ENCODE measurements around the gene GTF2F1.

- TF ChIP-seq CTCF (IDR thresholded peaks at IDR 0.05) (no peak), POLR2A (IDR thresholded peaks at IDR 0.05) (no peak), EP300 (IDR thresholded peaks at IDR 0.05) (no peak), POLR2AphosphoS5 (IDR thresholded peaks at IDR 0.05) (no peak)
Observed at GRCh38 chr19:6374711-6375410, 18.1 kb downstream of the GTF2F1 start.

Data from gastroesophageal sphincter (tissue), 3 donors.